Testis (tissue), 2 donors: ENCODE results near the gene LPIN3.

Source experiments
- POLR2A ChIP-seq: fragments of 450-650 bp; IDR thresholded peaks from one replicate; pipeline ENCODE4 v1.6.1; 2017; ENCODE audit warnings: antibody characterized with exemption, mild to moderate bottlenecking, moderate library complexity
- TF ChIP-seq, protein P1 (sequence below), 3 experiments: fragments of 450-650 bp in 2 of 3; fragments of 200-600 bp in 1 of 3; sonication (generic) in 1 of 3; IDR thresholded peaks; one replicate each; pipeline ENCODE4 v1.5.1; 2016 to 2019; ENCODE audit warnings: antibody characterized with exemption in 3 of 3, mild to moderate bottlenecking in 2 of 3, moderate library complexity in 1 of 3

DNA sequence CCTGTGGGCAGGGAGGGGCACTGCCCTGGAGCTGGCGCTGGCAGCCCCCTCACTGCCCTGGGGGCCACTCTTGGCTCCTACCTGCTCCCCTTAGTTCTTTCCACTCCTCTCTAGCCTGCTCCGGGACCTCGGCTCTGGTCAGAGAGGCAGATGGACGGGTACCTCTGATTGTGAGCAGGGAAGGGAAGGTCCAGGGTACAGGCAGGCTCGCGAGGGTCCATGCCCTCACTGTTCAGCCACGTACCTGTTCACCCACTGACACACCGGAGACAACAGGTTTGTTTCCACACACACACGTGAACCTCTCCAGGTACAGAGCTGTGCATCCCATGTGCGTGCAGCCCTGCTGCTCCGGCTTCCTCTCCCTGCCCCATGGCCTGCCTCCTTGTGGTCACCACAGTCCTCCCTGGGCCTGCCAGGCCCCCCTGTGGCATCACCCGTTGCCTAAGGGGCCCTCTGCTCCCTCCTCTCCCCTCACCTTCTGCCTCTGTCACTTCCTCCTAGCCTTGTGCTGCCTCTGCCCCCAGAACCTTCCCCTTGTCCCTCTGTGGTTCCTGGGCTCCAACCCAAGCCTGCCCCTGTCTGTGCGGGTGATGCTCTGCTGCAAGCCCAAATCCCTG, 23.7 kb downstream of the LPIN3 start:
- TF ChIP-seq, protein P1, sequence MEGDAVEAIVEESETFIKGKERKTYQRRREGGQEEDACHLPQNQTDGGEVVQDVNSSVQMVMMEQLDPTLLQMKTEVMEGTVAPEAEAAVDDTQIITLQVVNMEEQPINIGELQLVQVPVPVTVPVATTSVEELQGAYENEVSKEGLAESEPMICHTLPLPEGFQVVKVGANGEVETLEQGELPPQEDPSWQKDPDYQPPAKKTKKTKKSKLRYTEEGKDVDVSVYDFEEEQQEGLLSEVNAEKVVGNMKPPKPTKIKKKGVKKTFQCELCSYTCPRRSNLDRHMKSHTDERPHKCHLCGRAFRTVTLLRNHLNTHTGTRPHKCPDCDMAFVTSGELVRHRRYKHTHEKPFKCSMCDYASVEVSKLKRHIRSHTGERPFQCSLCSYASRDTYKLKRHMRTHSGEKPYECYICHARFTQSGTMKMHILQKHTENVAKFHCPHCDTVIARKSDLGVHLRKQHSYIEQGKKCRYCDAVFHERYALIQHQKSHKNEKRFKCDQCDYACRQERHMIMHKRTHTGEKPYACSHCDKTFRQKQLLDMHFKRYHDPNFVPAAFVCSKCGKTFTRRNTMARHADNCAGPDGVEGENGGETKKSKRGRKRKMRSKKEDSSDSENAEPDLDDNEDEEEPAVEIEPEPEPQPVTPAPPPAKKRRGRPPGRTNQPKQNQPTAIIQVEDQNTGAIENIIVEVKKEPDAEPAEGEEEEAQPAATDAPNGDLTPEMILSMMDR (IDR thresholded peaks at IDR 0.05): no peak
- TF ChIP-seq POLR2A: no peak
